NCI-H774 (cell line): ENCODE results near the gene RECQL.

Experiments
- DNase-seq: peaks from one replicate; lab custom pipeline; 2025; lab: John Stamatoyannopoulos, UW

RECQL gene

GRCh38 chr12:21501258-21502163 is at the start of gene RECQL, which contains the start of gene GOLT1B:
RECQL (minus strand) TSS chr12:21501635; CDS start chr12:21499570, 2,065 bp downstream.
GOLT1B (plus strand) TSS chr12:21501789; CDS start chr12:21501924, 135 bp downstream.
- peak; percentile 99 for DNase-seq

GRCh38 chr12:21547437-21547836 is 46.0 kb upstream of the RECQL start:
- DNase-seq = no peak

GRCh38 chr12:21546716-21547115 is 45.3 kb upstream of the RECQL start:
- DNase-seq = no peak

- no peak for DNase-seq
Observed at GRCh38 chr12:21545557-21545956, 44.1 kb upstream of the RECQL start.

- no peak for DNase-seq
Observed at GRCh38 chr12:21543151-21543550, 41.7 kb upstream of the RECQL start.

- no peak for DNase-seq
Observed at GRCh38 chr12:21542403-21542802, 41.0 kb upstream of the RECQL start.

GRCh38 chr12:21541773-21542172 is 40.3 kb upstream of the RECQL start:
- peak; percentile 35 for DNase-seq

GRCh38 chr12:21539797-21540196 is 38.4 kb upstream of the RECQL start:
- DNase-seq = peak; percentile 56

GRCh38 chr12:21538061-21538653 is 36.7 kb upstream of the RECQL start:
- no peak for DNase-seq

- DNase-seq = no peak
Observed at GRCh38 chr12:21529456-21529855, 28.0 kb upstream of the RECQL start.

GRCh38 chr12:21528953-21529352 is 27.5 kb upstream of the RECQL start:
- no peak for DNase-seq

GRCh38 chr12:21527451-21528180 is 26.2 kb upstream of the RECQL start:
- DNase-seq = peak; percentile 75

- no peak for DNase-seq
Observed at GRCh38 chr12:21526721-21527345, 25.4 kb upstream of the RECQL start.

- DNase-seq = no peak
Observed at GRCh38 chr12:21526053-21526452, 24.6 kb upstream of the RECQL start, which contains the start of gene SPX. SPX (plus strand) TSS chr12:21526296; CDS start chr12:21526473, 177 bp downstream.

GRCh38 chr12:21523148-21523547 is 21.7 kb upstream of the RECQL start:
- DNase-seq = no peak

- DNase-seq = no peak
Observed at GRCh38 chr12:21521541-21521940, 20.1 kb upstream of the RECQL start.

GRCh38 chr12:21518451-21518850 is 17.0 kb upstream of the RECQL start:
- no peak for DNase-seq

- no peak for DNase-seq
Observed at GRCh38 chr12:21516281-21516680, 14.8 kb upstream of the RECQL start.

GRCh38 chr12:21509768-21510167 is 8.3 kb upstream of the RECQL start:
- DNase-seq = no peak

- DNase-seq = no peak
Observed at GRCh38 chr12:21507849-21508248, 6.4 kb upstream of the RECQL start.

- no peak for DNase-seq
Observed at GRCh38 chr12:21505888-21506287, 4.5 kb upstream of the RECQL start.

GRCh38 chr12:21502872-21503271 is 1.4 kb upstream of the RECQL start:
- no peak for DNase-seq
